HepG2 (cell line): ENCODE results near the gene AQP5. TPM values are rescaled to one million over a fixed set of nuclear protein-coding genes. Genes with fewer than 3 reads are reported as not detected.

Source experiments
- BRF2 ChIP-seq: sonication (generic); formaldehyde crosslinking; IDR thresholded peaks from 2 replicates; pipeline ENCODE4 v1.8.1; 2022; ENCODE audit warnings: mild to moderate bottlenecking, missing genetic modification reagents
- DMTF1 ChIP-seq: sonication (generic); formaldehyde crosslinking; IDR thresholded peaks from 2 replicates; pipeline ENCODE4 v1.4.0; 2020; ENCODE audit warnings: mild to moderate bottlenecking, missing genetic modification reagents
- LCORL ChIP-seq, 2 experiments: fragments of 450-650 bp in 1 of 2; sonication (generic) in 1 of 2; formaldehyde crosslinking in 1 of 2; IDR thresholded peaks; 2 replicates each; pipeline versions ENCODE4 v1.5.0 to v1.6.1; 2017 to 2020; ENCODE audit warnings: antibody characterized with exemption in 1 of 2, missing genetic modification reagents in 1 of 2
- MAFG ChIP-seq: sonication (generic); formaldehyde crosslinking; IDR thresholded peaks from 2 replicates; pipeline ENCODE4 v1.5.1; 2020; ENCODE audit warnings: mild to moderate bottlenecking, missing genetic modification reagents
- PRDM4 ChIP-seq: sonication (generic); formaldehyde crosslinking; IDR thresholded peaks from 2 replicates; pipeline ENCODE4 v1.9.0; 2021; ENCODE audit warnings: missing genetic modification reagents, borderline replicate concordance
- ZHX2 ChIP-seq, 2 experiments: sonication (generic) in 1 of 2; formaldehyde crosslinking in 1 of 2; IDR thresholded peaks; 2 replicates each; pipeline versions ENCODE4 v1.6.1 to v1.9.0; 2014 to 2022; ENCODE audit warnings: antibody characterized with exemption in 1 of 2, borderline replicate concordance in 1 of 2, inconsistent platforms in 1 of 2, low read depth in 1 of 2, missing genetic modification reagents in 1 of 2
- ZNF138 ChIP-seq: sonication (generic); formaldehyde crosslinking; IDR thresholded peaks from 2 replicates; pipeline ENCODE4 v1.5.0; 2020; ENCODE audit warnings: mild to moderate bottlenecking, low read depth, missing genetic modification reagents
- polyA plus RNA-seq, 8 experiments: library from polyadenylated mRNA; depleted of rRNA in 3 of 8; stranded (reverse) in 7 of 8; unstranded in 1 of 8; fragments of >200 nt; fragmentation: Illumina TruSeq in 4 of 8; extraction: Trizol in 4 of 8; gene quantifications; 2 replicates each; pipeline versions ENCODE4 v1.2.1 to v1.2.3, GENCODE V29; 2011 to 2016; ENCODE audit warnings: low read depth in 4 of 8, missing spikeins in 1 of 8, mixed read lengths in 1 of 8; ENCODE audit not compliant: insufficient read depth in 1 of 8
- total RNA-seq, 5 experiments: library from RNA; depleted of rRNA; stranded (reverse); fragments of >200 nt; fragmentation: Illumina TruSeq; extraction: Trizol; gene quantifications; 2 replicates each; pipeline ENCODE4 v1.2.3, GENCODE V29; 2016; ENCODE audit warnings: low read depth in 1 of 5

The AQP5 gene
- total and polyA plus RNA-seq, 2 of the 13 experiments (the other 11 are each of a cell fraction or from before 2014, with no cell fraction given) = not detected

- TF ChIP-seq ZHX2 (IDR thresholded peaks at IDR 0.05; ENCODE audit: low read depth) (no peak), ZHX2 (CRISPR knock-in tag; IDR thresholded peaks at IDR 0.05; ENCODE audit: borderline replicate concordance) (no peak), BRF2 (CRISPR knock-in tag) (no peak), MAFG (CRISPR knock-in tag) (no peak), PRDM4 (CRISPR knock-in tag) (no peak), DMTF1 (CRISPR knock-in tag) (no peak), LCORL (IDR thresholded peaks at IDR 0.05) (no peak), LCORL (CRISPR knock-in tag; IDR thresholded peaks at IDR 0.05) (no peak), ZNF138 (no peak)
- TF ChIP-seq, all 625 proteins: peak for 0
Measured at GRCh38 chr12:49916129-49916919, 45.3 kb upstream of the AQP5 start (continued).
